HepG2 (cell line): ENCODE data around the gene MRPL38. TPM values are rescaled to one million over a fixed set of nuclear protein-coding genes. Genes with fewer than 3 reads are reported as not detected.

Experiments used
- ATAC-seq: fragments of 200-7000 bp; cut with Tn5 transposase; 3 replicates; pipeline ENCODE4 v1.9.1; 2020; ENCODE audit warnings: mild to moderate bottlenecking, moderate library complexity
- BruUV-seq: library from RNA; stranded (reverse); fragments of 400-500 nt; replicated peaks from 2 replicates; lab custom pipeline; 2021; lab: Mats Ljungman, UMichigan
- CTCF ChIA-PET: fragments of 300-600 bp; formaldehyde crosslinking; extraction: SDS; loops from one replicate; lab custom pipeline; 2021; ENCODE audit warnings: low total read pairs, inconsistent platforms, low intra/inter-chr PET ratio; lab: Yijun Ruan, JAX
- POLR2A ChIA-PET: fragments of 350-600 bp; sonication (Branson Sonifier 250); formaldehyde crosslinking; loops from one replicate; lab custom pipeline; 2020; ENCODE audit warnings: antibody characterized with exemption, inconsistent platforms; lab: Yijun Ruan, JAX
- DNase-seq: peaks from one replicate; pipeline ENCODE4 v3.0.0-alpha.2; 2015; ENCODE audit warnings: low spot score
- FAIRE-seq: peaks from 3 replicates; lab custom pipeline; 2011; peaks lifted over from hg19 to GRCh38; lab: Jason Lieb, UNC
- H2AFZ ChIP-seq: one replicate; pipeline ENCODE4 v1.6.1; 2011; ENCODE audit warnings: low read length, inconsistent platforms
- H3K27ac ChIP-seq: fragments of 300-600 bp; 3 replicates; pipeline ENCODE4 v1.8.0; 2011; ENCODE audit warnings: mixed run types, mild to moderate bottlenecking, mixed read lengths, low read length, inconsistent platforms; ENCODE audit not compliant: insufficient read depth; ENCODE audit errors: extremely low read length
- H3K27me3 ChIP-seq, 2 experiments: fragments of 200-600 bp in 1 of 2; 2 replicates in 1 of 2; 3 replicates in 1 of 2; pipeline versions ENCODE4 v1.6.0 to v1.8.0; 2011; ENCODE audit warnings: low read length in 2 of 2, mild to moderate bottlenecking in 2 of 2, moderate library complexity in 2 of 2, inconsistent platforms in 1 of 2; ENCODE audit not compliant: insufficient read depth in 2 of 2, control insufficient read depth in 1 of 2
- H3K36me3 ChIP-seq, 2 experiments: fragments of 200-600 bp in 1 of 2; replicated peaks in 1 of 2; 2 replicates in 1 of 2; 3 replicates in 1 of 2; pipeline versions ENCODE4 v1.5.1 to v1.8.0; 2011; ENCODE audit warnings: low read length in 2 of 2, inconsistent platforms in 1 of 2; ENCODE audit not compliant: insufficient read depth in 2 of 2, control insufficient read depth in 1 of 2
- H3K4me1 ChIP-seq: 2 replicates; pipeline ENCODE4 v1.5.1; 2012; ENCODE audit warnings: low read length, inconsistent platforms; ENCODE audit not compliant: insufficient read depth
- H3K4me2 ChIP-seq: 2 replicates; pipeline ENCODE4 v1.6.0; 2011; ENCODE audit warnings: low read depth, low read length, inconsistent platforms
- H3K4me3 ChIP-seq, 3 experiments: fragments of 200-600 bp in 1 of 3; sonication (generic), shearing (Covaris generic) in 1 of 3; replicated peaks in 1 of 3; 2 replicates each; pipeline ENCODE4 v1.5.1; 2011 to 2016; ENCODE audit warnings: low read length in 3 of 3, inconsistent platforms in 2 of 3, low read depth in 2 of 3, mild to moderate bottlenecking in 2 of 3, control low read depth in 1 of 3, mixed read lengths in 1 of 3; ENCODE audit not compliant: insufficient read depth in 1 of 3
- H3K79me2 ChIP-seq: one replicate; pipeline ENCODE4 v1.6.1; 2011; ENCODE audit warnings: low read length, inconsistent platforms; ENCODE audit not compliant: insufficient read depth
- H3K9ac ChIP-seq: 2 replicates; pipeline ENCODE4 v1.6.0; 2011; ENCODE audit warnings: mild to moderate bottlenecking, low read depth, low read length, inconsistent platforms; ENCODE audit not compliant: insufficient read depth
- H3K9me3 ChIP-seq: 2 replicates; pipeline ENCODE4 v1.5.1; 2012; ENCODE audit warnings: mild to moderate bottlenecking, low read length
- H4K20me1 ChIP-seq: 2 replicates; pipeline ENCODE4 v1.6.0; 2011; ENCODE audit warnings: inconsistent platforms, mild to moderate bottlenecking, low read length, moderate library complexity; ENCODE audit not compliant: insufficient read depth
- BHLHE40 ChIP-seq: IDR thresholded peaks from 2 replicates; pipeline ENCODE4 v1.6.1; 2011; ENCODE audit warnings: low read length, improper control_type of control experiment
- GABPB1 ChIP-seq: IDR thresholded peaks from 2 replicates; pipeline ENCODE4 v1.6.1; 2016; ENCODE audit warnings: mild to moderate bottlenecking, missing genetic modification reagents, moderate library complexity, missing compliant biosample characterization
- GPN1 ChIP-seq: sonication (generic); formaldehyde crosslinking; IDR thresholded peaks from 2 replicates; pipeline ENCODE4 v1.5.1; 2020; ENCODE audit warnings: missing genetic modification reagents, borderline replicate concordance
- HNRNPH1 ChIP-seq: fragments of 200-400 bp; formaldehyde crosslinking; optimal IDR thresholded peaks from 2 replicates; pipeline ENCODE3; 2017; ENCODE audit warnings: mild to moderate bottlenecking, low read depth, low read length
- NFKB2 ChIP-seq: sonication (generic); formaldehyde crosslinking; IDR thresholded peaks from 2 replicates; pipeline ENCODE4 v1.4.0; 2020; ENCODE audit warnings: missing genetic modification reagents, borderline replicate concordance
- SP140L ChIP-seq: sonication (generic); formaldehyde crosslinking; IDR thresholded peaks from 2 replicates; pipeline ENCODE4 v1.4.0; 2020; ENCODE audit warnings: missing genetic modification reagents, borderline replicate concordance
- SRY ChIP-seq: sonication (generic); formaldehyde crosslinking; IDR thresholded peaks from 2 replicates; pipeline ENCODE4 v1.8.0; 2022; ENCODE audit warnings: mild to moderate bottlenecking, missing genetic modification reagents
- SYNCRIP ChIP-seq: fragments of 200-400 bp; formaldehyde crosslinking; IDR thresholded peaks from 2 replicates; pipeline ENCODE4 v1.6.1; 2018; ENCODE audit warnings: mild to moderate bottlenecking, low read depth, low read length; ENCODE audit not compliant: insufficient read depth
- TEAD2 ChIP-seq: sonication (generic); formaldehyde crosslinking; IDR thresholded peaks from 2 replicates; pipeline ENCODE4 v1.9.0; 2021; ENCODE audit warnings: missing genetic modification reagents
- ZFX ChIP-seq: sonication (generic); formaldehyde crosslinking; IDR thresholded peaks from 2 replicates; pipeline ENCODE4 v1.4.0; 2020; ENCODE audit warnings: mild to moderate bottlenecking, low read depth, missing genetic modification reagents, moderate library complexity
- ZFY ChIP-seq: sonication (generic); formaldehyde crosslinking; IDR thresholded peaks from 2 replicates; pipeline ENCODE4 v1.4.0; 2020; ENCODE audit warnings: missing genetic modification reagents
- ZNF253 ChIP-seq: sonication (generic); formaldehyde crosslinking; IDR thresholded peaks from 2 replicates; pipeline ENCODE4 v1.8.0; 2022; ENCODE audit warnings: mild to moderate bottlenecking, missing genetic modification reagents, borderline replicate concordance
- ZNF34 ChIP-seq: sonication (generic); formaldehyde crosslinking; IDR thresholded peaks from 2 replicates; pipeline ENCODE4 v1.4.0; 2020; ENCODE audit warnings: mild to moderate bottlenecking, missing genetic modification reagents, borderline replicate concordance
- ZNF687 ChIP-seq: sonication (generic); formaldehyde crosslinking; IDR thresholded peaks from 2 replicates; pipeline ENCODE4 v1.5.1; 2020; ENCODE audit warnings: mild to moderate bottlenecking, missing genetic modification reagents, moderate library complexity
- ZNF788 ChIP-seq: sonication (generic); formaldehyde crosslinking; IDR thresholded peaks from 2 replicates; pipeline ENCODE4 v1.5.0; 2020; ENCODE audit warnings: mild to moderate bottlenecking, missing genetic modification reagents, borderline replicate concordance
- WGBS: methylation state at CpG from one replicate; pipeline ENCODE4 v1.1.6; 2017; ENCODE audit warnings: low lambda C conversion rate; 5-methylcytosine and 5-hydroxymethylcytosine counted together
- in situ Hi-C: cut with HindIII; loops from 2 replicates; pipeline ENCODE4 v1.10.0; 2017; ENCODE audit warnings: low pct_unique_long_range_greater_than_20kb; ENCODE audit not compliant: extremely low pct_ligation_motif_present
- intact Hi-C: fragments of 100-400 bp; cut with micrococcal nuclease; formaldehyde crosslinking; loops from one replicate; pipeline ENCODE4 v1.10.0; 2022; ENCODE audit not compliant: unreplicated experiment
- polyA plus RNA-seq, 8 experiments: library from polyadenylated mRNA; depleted of rRNA in 3 of 8; stranded (reverse) in 7 of 8; unstranded in 1 of 8; fragments of >200 nt; fragmentation: Illumina TruSeq in 4 of 8; extraction: Trizol in 4 of 8; gene quantifications; 2 replicates each; pipeline versions ENCODE4 v1.2.1 to v1.2.3, GENCODE V29; 2011 to 2016; ENCODE audit warnings: low read depth in 4 of 8, missing spikeins in 1 of 8, mixed read lengths in 1 of 8; ENCODE audit not compliant: insufficient read depth in 1 of 8
- total RNA-seq, 5 experiments: library from RNA; depleted of rRNA; stranded (reverse); fragments of >200 nt; fragmentation: Illumina TruSeq; extraction: Trizol; gene quantifications; 2 replicates each; pipeline ENCODE4 v1.2.3, GENCODE V29; 2016; ENCODE audit warnings: low read depth in 1 of 5
- TF ChIP-seq, protein P1 (sequence below): sonication (generic); formaldehyde crosslinking; IDR thresholded peaks from 2 replicates; pipeline ENCODE4 v1.8.0; 2022; ENCODE audit warnings: missing genetic modification reagents, mild to moderate bottlenecking, moderate library complexity, borderline replicate concordance
- TF ChIP-seq, protein P2 (sequence below): sonication (generic); formaldehyde crosslinking; IDR thresholded peaks from 2 replicates; pipeline ENCODE4 v1.4.0; 2020; ENCODE audit warnings: missing genetic modification reagents, borderline replicate concordance

MRPL38 gene
- total and polyA plus RNA-seq, 2 of the 13 experiments (the other 11 are each of a cell fraction or from before 2014, with no cell fraction given): 83.7 to 125 TPM

- Histone ChIP-seq H2AFZ (no peak overlapping the region), H3K27me3 (no peaks in the 10 kb centered on the region), H3K79me2 (no peaks in the 10 kb centered on the region), H3K9ac (no peak overlapping the region), H3K27ac (no peak overlapping the region), H3K4me3 (no peak overlapping the region; a peak in 1 of 6 replicates), H3K4me1 (peaks cover 28% of the 10 kb centered on the region), H3K4me2 (peak overlapping the region; percentile 14; the same call in 1 of the 2 replicates), H4K20me1 (no peaks in the 10 kb centered on the region), H3K36me3 (no peaks in the 10 kb centered on the region), H3K9me3 (no peaks in the 10 kb centered on the region)
- intact Hi-C loops: no loop called here
- peak; percentile 36 for ATAC-seq
- in situ Hi-C loops: no loop called here
- no TSS peak for BruUV-seq
- no peak for DNase-seq
- no peak for FAIRE-seq
- CTCF ChIA-PET: no interaction called here
- WGBS: 87% methylated on average over 8 of the region's 8 CpGs
- POLR2A ChIA-PET: interaction anchor here (1.0 to 2.7 kb wide), 4 partner anchors 10 to 88 kb away, joined by 3 to 12 read pairs (median 4); partner anchors contain the start of genes FBF1 and MRPL38
- TF ChIP-seq HNRNPH1 (no peak), BHLHE40 (0 out of 2 replicates have a peak, but pooled peaks have one; percentile 5), GPN1 (no peak), ZNF788 (no peak), SRY (CRISPR knock-in tag) (no peak), ZFY (CRISPR knock-in tag) (0 out of 2 replicates have a peak, but pooled peaks have one; percentile 28), ZNF34 (CRISPR knock-in tag) (no peak), SP140L (no peak), SYNCRIP (no peak), NFKB2 (CRISPR knock-in tag) (0 out of 2 replicates have a peak, but pooled peaks have one; percentile 38), ZNF687 (CRISPR knock-in tag) (peak; percentile 56; the same call in 1 of the 2 replicates), GABPB1 (CRISPR knock-in tag) (no peak), TEAD2 (CRISPR knock-in tag) (no peak), ZFX (CRISPR knock-in tag) (no peak), ZNF253 (CRISPR knock-in tag) (no peak)
- TF ChIP-seq, protein P1, sequence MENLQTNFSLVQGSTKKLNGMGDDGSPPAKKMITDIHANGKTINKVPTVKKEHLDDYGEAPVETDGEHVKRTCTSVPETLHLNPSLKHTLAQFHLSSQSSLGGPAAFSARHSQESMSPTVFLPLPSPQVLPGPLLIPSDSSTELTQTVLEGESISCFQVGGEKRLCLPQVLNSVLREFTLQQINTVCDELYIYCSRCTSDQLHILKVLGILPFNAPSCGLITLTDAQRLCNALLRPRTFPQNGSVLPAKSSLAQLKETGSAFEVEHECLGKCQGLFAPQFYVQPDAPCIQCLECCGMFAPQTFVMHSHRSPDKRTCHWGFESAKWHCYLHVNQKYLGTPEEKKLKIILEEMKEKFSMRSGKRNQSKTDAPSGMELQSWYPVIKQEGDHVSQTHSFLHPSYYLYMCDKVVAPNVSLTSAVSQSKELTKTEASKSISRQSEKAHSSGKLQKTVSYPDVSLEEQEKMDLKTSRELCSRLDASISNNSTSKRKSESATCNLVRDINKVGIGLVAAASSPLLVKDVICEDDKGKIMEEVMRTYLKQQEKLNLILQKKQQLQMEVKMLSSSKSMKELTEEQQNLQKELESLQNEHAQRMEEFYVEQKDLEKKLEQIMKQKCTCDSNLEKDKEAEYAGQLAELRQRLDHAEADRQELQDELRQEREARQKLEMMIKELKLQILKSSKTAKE (CRISPR knock-in tag): no peak
- TF ChIP-seq, protein P2, sequence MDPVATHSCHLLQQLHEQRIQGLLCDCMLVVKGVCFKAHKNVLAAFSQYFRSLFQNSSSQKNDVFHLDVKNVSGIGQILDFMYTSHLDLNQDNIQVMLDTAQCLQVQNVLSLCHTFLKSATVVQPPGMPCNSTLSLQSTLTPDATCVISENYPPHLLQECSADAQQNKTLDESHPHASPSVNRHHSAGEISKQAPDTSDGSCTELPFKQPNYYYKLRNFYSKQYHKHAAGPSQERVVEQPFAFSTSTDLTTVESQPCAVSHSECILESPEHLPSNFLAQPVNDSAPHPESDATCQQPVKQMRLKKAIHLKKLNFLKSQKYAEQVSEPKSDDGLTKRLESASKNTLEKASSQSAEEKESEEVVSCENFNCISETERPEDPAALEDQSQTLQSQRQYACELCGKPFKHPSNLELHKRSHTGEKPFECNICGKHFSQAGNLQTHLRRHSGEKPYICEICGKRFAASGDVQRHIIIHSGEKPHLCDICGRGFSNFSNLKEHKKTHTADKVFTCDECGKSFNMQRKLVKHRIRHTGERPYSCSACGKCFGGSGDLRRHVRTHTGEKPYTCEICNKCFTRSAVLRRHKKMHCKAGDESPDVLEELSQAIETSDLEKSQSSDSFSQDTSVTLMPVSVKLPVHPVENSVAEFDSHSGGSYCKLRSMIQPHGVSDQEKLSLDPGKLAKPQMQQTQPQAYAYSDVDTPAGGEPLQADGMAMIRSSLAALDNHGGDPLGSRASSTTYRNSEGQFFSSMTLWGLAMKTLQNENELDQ (CRISPR knock-in tag): no peak
Measured at GRCh38 chr17:75915268-75915667, 10.6 kb upstream of the MRPL38 start.
